UCSD-AML1 (cell line): Measurements from ENCODE around the gene LRRFIP1.

ENCODE experiments used
- DNase-seq: peaks from one replicate; lab custom pipeline; 2025; ENCODE audit not compliant: unreplicated experiment; lab: John Stamatoyannopoulos, UW

Gene LRRFIP1

DNA sequence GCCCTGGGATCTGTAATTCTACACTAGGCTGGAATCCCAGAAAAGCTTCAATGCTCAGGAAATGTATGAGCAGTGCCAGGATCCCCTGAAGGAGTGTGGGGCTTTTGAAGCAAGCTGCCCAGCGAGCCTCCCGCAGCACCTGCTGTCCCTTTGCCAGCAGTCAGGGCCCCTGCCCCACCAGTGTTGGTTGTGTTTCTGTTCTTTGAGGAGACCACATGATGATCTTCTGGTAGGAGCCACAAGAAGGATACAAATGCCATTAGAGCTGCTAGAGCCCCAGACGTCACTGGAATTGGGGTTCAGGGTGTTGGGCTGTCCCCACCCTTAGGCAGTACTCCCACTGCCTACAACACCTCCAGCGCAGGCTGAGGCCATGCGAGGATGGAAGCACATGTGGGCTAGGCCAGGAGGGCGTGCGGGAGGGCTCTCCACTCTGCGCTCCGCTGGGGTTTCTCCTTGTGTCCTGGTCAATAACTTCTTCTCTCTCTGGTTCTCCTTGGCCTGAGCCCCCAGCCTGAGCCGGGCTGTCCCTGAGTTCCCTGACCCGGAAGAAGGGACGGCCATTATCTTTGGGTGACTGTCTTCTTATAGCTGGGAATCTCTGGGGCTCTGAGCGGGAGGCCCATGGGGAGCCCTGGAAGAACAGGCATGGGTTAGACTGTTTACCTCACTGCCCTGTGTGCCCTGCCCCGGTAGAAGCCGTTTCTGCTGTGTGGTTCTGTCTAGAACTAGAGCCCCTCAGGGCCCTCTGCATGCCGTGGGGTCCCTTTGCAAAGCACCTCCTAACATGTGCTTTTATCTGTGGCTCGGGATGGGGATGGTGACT lies 73.9 kb downstream of the LRRFIP1 start:
- DNase-seq, result no peak

DNA sequence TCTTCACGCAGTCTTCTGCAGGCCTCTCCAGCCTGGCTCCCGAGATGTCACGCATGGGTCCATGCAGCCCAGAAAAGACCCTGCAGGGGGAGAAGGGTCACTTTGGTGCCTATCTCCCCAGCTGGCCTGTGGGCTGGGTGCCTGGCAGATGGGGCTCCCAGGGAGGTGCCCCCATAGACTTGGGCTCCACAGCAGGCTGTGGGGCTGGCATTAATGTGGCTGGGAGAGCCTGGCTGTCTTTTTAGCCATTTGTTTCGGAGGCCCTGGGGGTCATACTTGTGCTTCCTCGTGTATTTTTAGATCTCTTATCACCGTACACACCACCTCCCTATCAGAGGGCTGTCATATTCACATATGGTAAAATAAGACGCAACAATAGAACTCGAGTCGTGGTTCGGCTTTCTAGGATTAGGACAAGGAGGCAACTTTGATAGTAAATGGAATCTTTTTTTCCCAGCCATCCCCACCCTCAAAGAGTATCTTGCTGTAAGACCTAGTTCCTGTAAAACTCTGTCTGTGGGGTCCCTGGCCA lies 74.5 kb downstream of the LRRFIP1 start:
- no peak for DNase-seq

DNA sequence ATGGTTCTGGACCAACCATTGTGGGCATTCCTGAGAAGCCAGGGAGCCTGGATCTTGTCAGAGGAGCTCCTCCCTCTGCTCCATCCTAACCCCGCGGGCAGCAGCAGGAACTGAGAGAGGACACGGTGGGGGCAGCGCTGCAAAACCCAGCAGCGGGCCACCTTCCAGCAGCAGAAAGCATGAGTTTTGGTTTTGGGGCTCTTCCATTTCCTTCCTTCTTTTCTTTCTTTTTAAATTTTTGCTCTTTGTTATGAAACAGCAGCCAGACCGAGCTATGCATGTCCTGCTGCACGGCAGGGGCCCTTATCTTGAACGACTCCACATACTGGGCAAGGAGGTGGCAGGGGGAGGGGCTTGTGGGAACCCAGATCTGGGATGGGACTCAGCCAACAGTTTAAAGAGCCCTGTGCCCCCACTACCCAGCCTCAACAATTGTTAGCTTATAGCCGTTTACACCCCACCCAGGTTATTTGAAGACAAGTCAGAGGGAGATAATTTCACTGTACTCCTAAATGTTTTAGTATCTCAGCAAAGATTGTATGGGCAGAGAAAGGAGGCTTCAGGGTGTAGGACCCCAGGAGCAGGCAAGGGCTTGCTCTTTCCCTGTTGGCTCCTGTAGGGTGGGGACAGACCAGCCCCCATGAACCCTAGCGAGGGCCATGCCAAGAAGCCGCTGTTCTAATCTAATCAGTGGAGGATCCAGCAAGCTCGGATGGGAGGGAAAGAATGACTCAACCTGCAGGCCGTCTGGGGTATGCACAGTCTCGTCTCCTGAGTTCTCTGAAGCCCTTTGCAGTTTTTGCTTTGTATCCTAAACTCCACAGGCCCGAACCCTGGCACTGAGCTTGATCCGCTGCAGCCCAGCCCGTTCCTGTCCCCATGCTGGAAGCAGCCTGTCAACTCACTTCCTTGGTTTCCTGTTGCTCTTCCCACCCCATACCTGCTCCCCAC lies 75.3 kb downstream of the LRRFIP1 start:
- DNase-seq, result peak; percentile 70

DNA sequence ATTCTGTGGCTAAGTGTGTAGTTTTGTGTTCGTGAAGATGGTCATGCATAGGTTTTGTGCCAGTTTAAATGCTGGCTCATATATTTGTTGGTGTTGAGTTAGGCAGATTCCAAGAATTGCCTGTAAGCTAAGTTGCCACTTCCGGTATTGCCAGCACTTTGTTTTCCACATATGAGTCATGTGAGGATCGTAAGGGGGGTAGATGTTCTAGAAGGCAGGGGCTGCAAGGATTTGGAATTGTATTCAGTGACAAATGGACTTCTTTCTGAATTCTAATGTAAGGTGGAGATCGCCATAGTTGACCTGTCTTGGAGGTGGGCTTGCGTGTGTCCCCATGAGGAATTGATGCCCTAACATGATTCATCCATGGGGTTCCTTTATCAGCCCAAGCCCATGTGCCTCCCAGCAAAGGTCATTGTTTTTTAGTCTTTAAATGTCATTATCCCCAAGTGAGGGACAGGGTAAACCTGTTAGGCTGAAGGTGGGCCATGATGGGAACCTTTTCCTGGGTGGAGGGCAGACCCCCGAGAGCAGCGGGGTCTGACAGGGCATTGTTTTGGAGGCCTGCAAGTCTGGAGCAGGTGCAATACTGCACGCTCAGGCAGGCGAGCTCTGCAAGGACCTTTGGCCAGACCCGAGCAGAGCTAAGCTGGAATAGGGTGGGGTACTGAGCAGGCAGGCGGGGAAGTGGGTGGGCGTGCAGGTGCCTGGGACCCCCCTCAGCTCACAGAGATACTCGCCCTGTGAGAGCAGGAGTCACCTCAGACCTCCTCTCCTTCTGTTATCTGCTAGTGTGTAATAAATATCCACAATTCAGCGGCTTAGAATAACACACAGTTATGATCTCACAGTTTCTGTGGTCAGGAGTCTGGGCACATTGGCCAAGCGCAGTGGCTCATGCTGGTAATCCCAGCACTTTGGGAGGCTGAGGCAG lies 77.4 kb downstream of the LRRFIP1 start:
- no peak for DNase-seq

DNA sequence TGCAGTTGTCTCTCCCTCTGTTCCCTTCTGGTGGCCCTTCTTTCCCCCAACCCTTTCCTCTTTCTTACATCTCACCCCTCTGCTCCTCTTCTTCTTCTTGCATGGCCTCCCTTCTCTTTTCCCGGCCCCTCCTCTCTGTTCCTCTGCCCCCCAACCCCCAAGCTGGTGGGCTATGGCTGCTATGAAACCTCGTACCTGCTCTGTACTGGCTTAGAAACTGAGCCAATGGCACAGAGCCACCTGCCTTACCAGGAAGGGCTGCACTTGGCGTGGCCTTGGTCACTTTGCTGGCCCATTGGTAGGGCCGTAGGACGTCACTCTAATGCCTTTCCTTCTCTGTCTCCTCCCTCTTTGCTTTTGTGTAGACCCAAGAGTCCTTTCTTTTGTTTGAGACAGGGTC lies 78.9 kb downstream of the LRRFIP1 start:
- DNase-seq, result no peak

DNA sequence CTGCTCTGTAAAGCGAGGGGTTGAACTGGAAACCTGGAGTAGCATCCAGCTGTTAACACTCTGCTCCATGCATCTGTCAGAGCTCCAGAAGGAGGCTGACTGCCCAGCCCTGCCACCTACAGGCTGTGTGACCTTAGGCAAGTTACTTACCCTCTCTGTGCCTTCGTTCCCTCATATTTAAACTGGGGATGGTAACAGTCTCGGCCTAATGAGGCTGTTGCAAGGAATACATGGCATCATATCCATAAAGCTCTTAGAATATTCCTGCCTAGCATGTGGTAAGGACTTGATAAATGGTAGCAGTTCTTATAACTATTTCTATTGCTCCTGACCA lies 80.6 kb downstream of the LRRFIP1 start:
- DNase-seq, result no peak

DNA sequence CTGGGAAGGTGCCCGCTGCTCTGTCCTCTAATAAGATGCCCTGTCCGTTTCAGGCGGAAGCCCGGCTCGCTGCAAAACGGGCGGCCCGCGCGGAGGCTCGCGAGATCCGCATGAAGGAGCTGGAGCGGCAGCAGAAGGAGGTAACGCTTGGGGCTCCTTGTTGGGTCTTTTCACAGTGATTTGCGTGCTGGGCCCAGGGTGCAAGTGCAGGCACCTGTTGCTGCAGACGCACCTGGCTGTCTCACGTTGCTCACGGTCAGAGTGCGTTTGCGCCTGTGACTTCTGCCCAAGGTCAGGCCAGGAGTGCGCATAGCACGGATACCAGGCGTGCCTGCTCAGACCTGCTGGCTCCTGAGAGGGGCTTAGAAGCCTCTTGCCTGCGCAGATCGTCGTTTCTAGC lies 81.1 kb downstream of the LRRFIP1 start:
- no peak for DNase-seq

DNA sequence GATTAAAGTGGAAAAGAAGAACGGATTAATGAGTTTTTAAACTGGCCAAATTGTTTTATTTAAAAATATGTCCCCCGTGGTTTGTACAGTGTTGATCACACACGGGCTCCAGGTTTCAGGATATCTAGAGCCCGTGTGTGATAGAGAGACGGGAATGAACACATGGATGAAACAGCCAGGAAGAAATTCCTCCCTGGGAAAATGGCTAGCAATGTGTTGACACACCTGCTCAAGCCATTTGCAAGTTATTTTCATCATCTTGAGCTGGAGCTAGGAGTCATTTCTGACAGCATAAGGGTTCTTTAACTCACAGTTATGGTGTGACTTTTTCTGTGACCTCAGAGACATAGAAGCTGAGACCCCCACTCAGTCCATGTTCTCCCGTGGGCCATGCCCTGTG lies 81.6 kb downstream of the LRRFIP1 start:
- no peak for DNase-seq

DNA sequence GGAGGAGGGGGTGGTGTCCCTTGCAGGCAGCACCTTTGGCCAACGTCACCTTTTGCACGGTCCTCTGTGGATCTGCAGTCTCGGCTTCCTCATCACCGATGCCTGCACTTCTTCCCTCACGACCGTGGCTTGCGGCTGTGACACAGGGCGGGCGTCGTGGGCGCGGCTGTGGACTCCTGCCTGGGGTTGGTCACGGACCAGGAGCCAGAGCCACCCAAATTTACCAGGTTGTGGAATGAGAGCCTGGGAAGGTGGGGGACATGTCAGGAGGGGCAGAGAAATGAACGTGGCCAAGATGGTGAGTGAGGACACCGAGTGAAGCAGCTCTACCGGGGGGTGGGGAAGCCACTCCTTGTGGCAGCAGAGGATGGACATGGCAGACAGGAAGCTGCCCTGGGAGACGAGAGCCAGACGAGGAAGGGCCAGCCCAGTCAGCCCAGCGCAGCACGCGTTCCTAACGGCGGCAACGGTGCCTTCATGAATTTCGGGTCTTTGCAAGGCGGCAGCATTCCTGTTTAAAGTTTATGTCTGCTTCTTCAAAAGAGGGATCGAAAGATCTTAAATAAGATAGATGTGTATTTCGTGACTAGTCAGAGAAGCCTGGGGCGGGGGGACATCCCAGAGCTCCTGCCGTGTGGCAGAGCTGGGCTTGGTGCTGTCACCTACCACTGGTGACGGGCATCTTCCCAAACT lies 84.2 kb downstream of the LRRFIP1 start:
- no peak for DNase-seq

DNA sequence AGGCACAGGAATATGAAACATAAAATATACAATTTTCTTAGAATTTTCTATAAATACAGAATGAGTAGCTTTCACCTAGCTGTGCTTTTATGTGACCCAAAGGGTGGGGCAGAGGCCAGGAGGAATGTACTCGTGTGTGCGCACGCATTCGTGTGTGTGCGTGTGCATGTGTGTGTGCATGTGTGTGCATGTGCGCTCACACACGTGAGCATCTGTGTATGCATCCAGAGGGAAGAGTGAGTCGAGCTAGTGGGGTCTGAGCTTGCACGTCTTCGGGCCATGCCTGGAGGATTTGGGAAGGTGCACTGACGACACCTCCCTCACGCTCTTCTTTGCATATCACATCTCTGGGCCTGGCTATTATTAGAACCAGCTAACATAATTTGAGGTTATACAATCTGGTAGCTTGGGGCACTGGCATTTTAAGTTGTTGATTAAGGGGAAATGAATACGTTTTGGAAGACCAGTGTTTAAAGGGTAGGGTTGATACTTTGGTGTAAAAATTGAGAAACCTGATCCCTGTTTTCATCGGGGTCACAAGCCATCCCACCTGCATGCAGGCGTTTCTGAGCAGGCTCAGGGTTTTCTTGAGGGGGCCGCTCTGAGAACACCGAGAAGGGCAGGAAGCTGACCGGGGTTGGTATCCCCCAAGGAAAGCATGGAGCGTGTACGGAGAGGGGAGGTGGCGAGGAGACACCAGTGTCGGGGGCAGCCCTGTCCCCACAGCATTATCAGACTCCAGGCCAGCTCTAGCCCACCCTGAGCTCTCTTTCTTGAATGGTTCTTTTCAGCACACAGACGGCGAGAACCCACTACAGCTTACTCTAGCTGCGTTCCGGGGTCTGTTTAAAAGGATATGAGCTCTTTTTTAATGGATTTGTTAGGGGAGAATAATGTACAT lies 85.3 kb downstream of the LRRFIP1 start:
- no peak for DNase-seq

DNA sequence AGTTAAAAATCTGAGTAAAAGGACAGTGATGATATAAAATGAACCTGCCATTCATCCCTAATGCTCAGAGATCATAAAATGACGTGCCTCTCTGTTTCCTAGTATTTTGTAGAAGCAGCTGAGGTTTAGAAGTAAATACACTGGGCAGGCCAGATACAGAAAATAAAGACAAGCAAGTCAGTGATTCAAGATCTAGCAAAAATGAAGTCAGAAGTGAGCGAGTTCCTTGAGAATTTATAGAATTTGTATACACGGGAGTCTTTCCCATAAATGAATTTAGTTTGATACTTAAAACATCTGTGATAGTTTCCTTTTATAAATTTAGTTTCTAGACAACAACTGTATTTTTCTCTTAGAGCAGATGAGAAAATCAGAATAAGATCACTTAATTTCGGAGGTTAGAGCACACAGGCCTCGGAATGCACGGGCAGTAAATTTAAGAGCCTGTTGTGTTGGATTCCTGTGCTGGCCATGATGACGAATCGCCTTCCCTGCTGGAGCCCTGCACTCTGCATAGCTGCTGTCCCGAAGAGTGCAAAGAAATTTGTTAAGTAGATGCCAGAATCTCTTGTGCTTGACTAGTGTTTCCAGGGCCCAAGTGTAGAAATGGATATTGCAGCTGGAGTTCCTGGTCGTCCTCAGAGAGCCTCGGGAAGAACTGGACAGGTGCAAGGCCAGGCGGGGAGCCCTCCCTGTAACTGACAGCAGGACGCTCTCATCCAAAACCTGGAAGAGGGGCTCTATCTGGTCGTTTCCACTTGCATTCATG lies 87.5 kb downstream of the LRRFIP1 start:
- no peak for DNase-seq

DNA sequence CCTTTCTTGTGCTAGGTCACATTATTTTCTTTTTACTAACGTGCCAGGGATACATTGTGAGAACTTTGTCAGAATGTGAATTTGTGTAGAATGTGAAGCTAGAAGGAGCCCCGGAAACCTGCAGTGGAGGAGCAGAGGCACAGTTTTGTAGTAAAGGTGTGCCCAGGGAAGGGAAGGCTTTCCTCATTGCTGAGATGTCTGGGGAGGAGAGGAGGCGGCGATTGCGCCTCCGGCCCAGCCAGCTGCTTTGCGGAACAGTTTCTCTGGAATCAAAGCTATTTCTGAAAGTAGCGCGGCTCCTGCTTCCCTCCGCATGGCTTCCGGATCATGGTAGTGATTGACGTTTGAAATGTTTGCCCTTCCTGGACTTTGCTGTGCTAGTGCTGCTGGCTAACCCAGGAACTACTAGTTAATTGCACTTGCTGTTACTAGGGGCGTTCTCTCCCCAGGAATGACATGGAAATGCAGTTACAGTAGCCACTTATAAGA lies 88.1 kb downstream of the LRRFIP1 start:
- peak; percentile 43 for DNase-seq

DNA sequence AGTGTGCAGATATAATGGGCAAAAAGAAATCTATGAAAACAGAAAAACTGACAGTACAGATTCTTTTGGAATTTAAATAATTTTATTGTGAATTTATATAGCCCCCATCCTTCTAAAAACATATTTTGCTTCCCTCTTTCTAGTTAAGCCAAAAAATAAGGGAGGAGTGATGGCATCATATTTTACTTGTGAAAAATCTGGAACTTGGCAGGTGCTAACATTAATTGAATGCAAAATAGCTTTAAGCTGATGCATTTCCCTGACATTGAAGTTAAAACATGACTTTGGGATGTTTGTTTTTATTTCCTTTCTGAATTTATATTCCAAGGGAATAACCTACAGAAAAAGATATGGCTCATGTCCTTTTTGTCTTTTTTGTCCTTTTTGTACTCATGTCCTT lies 88.6 kb downstream of the LRRFIP1 start:
- no peak for DNase-seq

DNA sequence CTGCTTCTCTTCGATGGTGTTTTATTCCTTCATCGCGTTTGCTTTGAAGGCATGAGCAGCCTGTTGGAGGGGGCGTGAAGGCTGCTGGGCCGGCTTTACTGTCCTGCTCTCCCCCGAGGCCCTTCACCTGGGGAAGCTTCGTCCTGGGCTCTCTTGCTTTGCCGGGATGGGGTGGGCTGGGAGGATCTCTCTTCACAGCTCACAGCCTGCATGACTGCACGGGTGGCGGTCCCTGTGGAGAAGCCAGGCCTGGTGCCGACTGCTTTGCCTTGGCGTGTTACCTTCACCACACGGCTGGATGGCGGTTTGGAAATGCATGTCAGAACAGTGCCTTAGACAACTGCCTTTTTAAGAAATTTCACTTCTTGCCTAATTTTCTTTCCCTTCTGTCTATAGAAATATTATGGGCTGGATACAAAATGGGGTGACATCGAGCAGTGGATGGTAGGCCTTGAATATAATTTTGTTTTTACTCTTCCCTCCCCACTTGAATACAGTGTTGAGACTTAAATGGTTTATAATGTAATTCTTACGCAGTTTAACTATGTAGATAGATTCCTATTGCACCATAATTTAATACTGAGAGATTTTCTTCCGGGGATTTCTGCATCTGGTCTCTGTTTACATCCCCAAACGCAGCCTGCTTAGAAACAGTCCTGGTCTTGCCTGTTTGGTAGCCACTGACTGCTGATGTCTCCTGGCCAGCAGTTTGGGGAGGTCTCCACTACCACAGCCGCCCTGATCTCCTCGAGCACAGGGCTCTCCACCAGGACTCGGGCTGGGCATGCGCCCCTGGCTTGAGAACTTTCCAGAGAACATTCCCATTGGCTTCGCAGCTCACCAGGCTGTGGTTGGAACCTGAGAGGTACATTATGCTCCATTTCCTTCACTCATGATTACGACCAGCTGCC lies 90.2 kb downstream of the LRRFIP1 start:
- no peak for DNase-seq

DNA sequence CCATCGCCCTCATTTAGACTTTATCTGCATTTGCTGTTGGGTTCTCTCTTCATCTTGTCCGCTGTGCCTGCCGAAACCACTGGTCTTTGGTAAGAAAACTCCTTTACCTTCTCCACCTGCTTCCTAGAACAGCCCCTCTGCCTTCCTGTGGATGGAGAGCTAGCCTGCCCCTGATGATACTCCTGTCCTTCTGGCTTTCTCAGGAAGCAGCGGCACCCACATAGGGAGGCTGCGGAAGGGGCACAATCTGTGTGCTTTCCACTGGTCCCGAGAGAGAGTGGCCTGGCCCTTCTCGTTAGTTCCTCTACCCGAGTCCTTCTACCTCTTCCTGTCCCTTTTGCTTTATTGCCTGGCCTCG lies 90.9 kb downstream of the LRRFIP1 start:
- DNase-seq, result no peak

DNA sequence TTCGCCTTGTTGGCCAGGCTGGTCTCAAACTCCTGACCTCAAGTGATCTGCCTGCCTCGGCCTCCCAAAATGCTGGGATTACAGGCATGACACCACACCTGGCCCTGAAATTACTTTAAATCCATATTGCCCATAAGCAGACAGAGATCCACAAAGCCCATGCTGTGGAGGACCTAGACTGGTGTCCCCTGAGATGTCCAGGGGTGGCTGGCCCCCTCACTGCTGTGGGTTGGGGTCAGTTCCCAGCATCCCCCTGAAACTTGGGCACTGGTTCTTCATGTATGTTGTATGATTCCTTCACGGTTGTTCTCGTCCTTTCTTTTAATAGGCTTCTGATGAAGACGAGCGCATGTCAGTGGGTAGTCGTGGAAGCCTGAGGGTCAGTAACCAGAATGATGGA lies 93.1 kb downstream of the LRRFIP1 start:
- DNase-seq, result no peak

DNA sequence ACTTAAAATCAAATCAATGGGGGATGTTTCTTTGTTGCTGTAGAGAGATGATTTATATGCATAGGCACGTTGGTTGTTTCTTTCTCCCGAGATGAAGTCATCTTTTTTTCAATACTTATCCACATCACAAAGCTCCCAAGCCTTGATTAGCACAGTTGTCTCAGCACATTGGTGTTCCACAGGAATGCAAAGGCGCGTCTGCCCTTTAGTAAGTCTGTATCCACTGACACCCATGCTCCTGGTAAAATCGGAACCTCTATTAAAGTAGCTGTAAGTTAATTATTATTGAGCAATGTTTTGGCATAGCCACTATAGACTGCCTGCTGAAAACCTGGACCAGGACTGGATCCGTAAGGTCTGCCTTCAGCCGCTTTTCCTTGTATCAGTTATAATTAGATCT lies 93.6 kb downstream of the LRRFIP1 start:
- DNase-seq, result no peak
